ENCODE measurements around the gene MEIS2.

MEIS2 gene

GRCh38 chr15:37041042-37041441, 59.3 kb downstream of the MEIS2 start:
- no peak for DNase-seq (ENCODE audit: low read depth in 4 of 4, low spot score in 1 of 4)

DNA sequence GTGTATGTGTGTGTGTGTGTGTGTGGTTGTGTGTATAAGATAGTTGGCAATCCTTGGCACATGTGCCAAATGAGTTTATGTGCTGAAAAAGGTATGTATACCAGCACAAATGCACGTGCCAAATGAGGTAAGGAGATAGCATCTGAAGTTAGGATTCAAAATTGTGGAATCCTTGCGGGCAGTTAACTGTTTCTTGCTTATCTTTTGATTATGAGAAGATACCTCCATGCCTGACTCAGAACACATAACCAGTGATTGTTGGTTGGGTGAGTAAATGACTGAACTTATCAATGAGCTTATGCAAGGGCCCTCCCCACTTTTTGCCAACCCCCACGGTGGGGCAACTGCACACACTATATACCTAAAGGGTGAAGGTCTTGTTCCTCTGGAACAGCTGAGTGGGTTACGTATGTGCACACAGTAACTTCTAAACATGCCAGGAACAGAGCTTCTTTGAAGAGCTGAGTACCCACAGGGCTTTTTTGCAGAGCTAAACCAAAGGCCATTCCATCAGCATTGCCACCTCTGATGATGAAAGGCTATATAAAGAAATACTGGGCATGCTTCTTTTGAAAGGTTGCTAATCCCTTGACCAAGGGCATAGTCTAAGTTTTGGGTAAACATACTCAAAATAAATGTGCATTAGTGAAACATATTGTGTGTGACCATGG, 60.1 kb downstream of the MEIS2 start:
- DNase-seq (ENCODE audit: low read depth in 4 of 4, low spot score in 1 of 4): no peak

DNA sequence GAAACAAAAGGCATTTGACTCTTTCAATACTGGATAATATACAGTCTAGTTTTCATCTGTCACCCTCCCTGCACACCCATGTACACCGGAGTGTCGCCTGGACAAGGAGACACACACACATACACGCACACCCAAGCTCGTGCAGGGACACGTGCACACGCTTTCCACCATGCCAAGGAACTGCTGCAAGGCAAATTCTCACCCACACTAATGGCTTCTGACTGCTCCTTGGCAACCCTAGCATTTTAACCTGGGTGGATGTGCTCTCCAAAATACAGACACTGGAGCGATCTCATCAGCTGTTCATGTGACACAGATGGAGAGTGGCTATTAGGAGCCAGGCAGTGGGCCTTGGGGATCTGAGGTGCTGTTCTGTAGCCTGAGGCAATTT, 61.6 kb downstream of the MEIS2 start:
- DNase-seq (ENCODE audit: low read depth in 4 of 4, low spot score in 1 of 4): no peak

GRCh38 chr15:37037850-37038715, 62.3 kb downstream of the MEIS2 start:
- no peak for DNase-seq (ENCODE audit: low read depth in 4 of 4, low spot score in 1 of 4)

- no peak for DNase-seq (ENCODE audit: low read depth in 4 of 4, low spot score in 1 of 4)
Measured at GRCh38 chr15:37037071-37037655, 63.2 kb downstream of the MEIS2 start.

GRCh38 chr15:37034835-37035748, 65.3 kb downstream of the MEIS2 start:
- DNase-seq (ENCODE audit: low read depth in 4 of 4, low spot score in 1 of 4): no peak

DNA sequence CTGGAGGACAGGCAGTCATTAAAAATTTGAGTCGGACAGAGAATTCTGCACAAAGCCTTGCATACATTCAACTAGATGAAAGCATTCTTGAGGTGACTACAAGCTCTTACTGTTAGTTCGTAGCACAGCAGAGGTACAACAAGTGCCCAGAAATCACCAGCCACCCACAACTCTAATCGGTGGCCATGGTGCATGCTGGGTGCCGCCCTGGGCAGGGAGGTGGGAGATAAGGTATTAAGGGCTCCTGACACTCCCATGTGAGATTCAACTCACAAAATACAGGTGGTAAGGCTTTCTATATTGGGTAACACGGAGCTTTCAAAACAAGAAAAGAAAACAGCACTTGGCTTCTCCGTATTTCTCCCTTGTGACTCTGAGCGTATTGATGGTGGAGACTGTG, 66.0 kb downstream of the MEIS2 start:
- no peak for DNase-seq (ENCODE audit: low read depth in 4 of 4, low spot score in 1 of 4)

GRCh38 chr15:37032091-37032775, 68.1 kb downstream of the MEIS2 start:
- DNase-seq (ENCODE audit: low read depth in 4 of 4, low spot score in 1 of 4): no peak

- no peak for DNase-seq (ENCODE audit: low read depth in 4 of 4, low spot score in 1 of 4)
Measured at GRCh38 chr15:37031198-37031597, 69.2 kb downstream of the MEIS2 start.

GRCh38 chr15:37028625-37029296, 71.6 kb downstream of the MEIS2 start:
- DNase-seq (ENCODE audit: low read depth in 4 of 4, low spot score in 1 of 4): no peak

GRCh38 chr15:37020852-37021251, 79.5 kb downstream of the MEIS2 start:
- DNase-seq (ENCODE audit: low read depth in 4 of 4, low spot score in 1 of 4): no peak

DNA sequence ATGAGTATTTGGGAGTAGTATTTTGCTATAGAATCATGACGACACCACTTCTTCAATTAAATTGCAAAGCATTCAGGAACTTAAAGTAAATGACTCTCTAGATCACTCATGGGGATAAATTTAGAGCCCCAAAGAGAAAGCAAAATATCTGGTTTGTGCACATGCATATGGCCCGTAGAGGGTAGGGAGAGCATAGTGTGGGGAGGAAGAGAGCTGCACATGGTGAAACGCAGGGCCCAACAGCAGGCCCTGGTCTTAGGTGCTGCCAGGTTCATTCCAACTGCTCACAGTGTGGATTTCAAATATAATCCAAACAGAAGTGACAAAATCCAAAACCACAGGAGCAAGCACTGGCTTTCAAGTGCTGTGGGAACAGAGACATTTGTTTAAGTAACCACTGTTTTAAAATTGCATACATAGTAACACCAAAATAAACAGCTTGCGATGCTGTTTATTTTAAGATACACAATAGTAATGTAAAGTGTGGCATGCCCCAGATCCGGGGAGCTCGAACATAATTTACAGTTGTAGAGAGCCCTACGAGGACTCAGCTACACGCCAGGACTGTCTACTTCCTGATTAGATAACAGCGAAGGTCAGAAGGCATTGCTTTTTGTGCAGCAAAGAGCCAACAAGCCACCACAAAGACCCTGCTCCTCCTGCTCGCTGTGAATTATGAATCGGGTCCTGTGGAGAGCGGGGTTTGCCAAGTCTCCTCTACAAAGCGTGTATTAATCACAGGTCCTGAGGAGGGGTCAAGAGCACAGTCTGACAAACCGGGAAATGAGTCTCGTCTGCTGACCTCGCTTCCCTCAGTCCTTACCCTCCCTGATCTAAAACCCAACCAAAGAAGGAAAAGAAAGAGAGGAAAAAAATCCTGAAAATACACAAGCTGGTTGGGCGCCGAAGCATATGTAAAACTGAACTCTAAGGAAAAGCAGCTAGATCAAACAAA, 80.6 kb downstream of the MEIS2 start:
- no peak for DNase-seq (ENCODE audit: low read depth in 4 of 4, low spot score in 1 of 4)

- DNase-seq (ENCODE audit: low read depth in 4 of 4, low spot score in 1 of 4): no peak
Measured at GRCh38 chr15:37017031-37017625, 83.2 kb downstream of the MEIS2 start.

DNA sequence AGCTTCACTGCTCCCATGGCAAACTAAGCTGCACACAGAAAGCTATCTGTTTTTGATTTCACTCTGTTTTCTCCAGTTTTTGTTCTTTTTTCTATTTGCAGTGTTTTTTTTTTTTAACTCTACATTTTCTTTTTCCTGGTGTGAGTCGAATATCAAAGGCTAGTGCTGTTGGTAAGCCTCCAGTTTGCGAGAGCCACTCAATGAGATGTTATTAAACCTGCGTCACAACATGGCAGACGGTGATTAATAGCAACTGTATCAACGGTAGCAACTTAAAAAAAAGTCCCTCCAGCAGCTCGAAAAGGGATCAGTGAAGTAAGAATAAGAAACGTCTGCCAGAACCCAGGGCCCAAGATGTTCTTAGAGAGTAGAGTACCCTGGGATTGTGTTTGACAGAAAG, 84.1 kb downstream of the MEIS2 start:
- DNase-seq (ENCODE audit: low read depth in 4 of 4, low spot score in 1 of 4): no peak

- DNase-seq (ENCODE audit: low read depth in 4 of 4, low spot score in 1 of 4): no peak
Measured at GRCh38 chr15:37015451-37015850, 84.9 kb downstream of the MEIS2 start.

DNA sequence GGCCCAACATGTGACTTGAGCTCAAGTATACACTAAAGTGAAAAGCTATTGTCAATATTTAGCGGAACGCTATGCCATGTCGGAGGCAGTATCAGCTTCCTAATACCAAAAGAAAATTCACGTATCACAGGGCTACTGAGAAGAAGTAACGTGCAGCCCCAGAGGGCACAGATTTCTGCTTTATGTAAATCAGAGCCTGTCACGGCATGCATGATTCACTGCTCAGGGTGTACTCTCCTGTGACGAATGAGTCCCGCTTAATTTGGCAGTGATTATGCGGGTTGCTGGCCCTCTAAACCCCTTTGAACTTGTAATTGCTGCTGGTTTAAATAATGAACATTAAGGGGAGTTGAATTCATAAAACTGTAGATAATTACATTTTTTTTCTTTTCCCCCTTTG, 85.3 kb downstream of the MEIS2 start:
- DNase-seq (ENCODE audit: low read depth in 4 of 4, low spot score in 1 of 4): no peak

DNA sequence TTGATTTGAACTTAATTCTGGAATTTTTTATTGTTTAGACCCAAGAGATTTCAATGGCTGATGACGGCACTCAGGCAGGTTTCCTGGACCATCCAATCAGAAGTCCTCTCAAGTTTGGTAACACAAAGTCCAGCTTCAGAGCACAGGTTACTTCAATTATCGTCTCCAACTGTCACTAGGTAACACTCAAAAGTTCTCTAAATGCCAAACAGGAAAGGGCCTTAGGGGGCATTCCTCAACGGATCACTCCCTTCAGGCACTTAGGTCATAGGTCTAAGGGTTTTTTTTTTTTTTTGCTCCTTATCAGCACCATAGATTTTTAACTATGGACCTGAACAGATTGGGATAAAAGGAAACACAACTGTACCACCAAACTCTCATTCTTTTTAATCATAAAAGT, 85.8 kb downstream of the MEIS2 start:
- no peak for DNase-seq (ENCODE audit: low read depth in 4 of 4, low spot score in 1 of 4)

- DNase-seq (ENCODE audit: low read depth in 4 of 4, low spot score in 1 of 4): no peak
Measured at GRCh38 chr15:37014137-37014536, 86.2 kb downstream of the MEIS2 start.

DNA sequence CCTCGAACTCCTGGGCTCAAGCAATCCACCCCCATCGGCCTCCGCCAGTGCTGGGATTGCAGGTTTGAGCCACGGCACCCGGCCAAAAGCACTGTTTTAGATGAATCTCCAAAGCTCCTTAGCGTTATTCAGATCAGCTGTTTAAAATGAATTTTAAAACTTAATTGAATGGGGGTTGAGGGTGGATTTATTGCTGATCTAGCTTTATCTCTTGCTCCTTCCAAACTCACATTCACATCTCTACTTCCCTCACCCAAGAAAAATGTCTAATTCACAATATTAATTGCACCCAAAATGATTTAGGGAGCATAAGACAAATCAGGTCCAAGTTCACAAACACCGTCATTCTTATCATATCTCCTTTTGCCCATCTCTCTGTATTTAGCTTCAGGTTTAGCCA, 89.8 kb downstream of the MEIS2 start:
- DNase-seq (ENCODE audit: low read depth in 4 of 4, low spot score in 1 of 4): no peak

All from stimulated activated CD4-positive, alpha-beta T cell treated with anti-CD3 and anti-CD28 coated beads, Interleukin-1b, Interleukin-23, amount 100 ng/mL, for 24 hours (primary cell).